ENCODE data around the gene ELMO1. TPM values are rescaled to one million over a fixed set of nuclear protein-coding genes. Genes with fewer than 3 reads are reported as not detected.

The ELMO1 gene
- polyA plus RNA-seq, 2 of the 4 experiments (the other 2 are of a cell fraction) = 2.3 to 6.1 TPM

GRCh38 chr7:37149773-37150124 lies 298.9 kb downstream of the ELMO1 start (continued):
- TF ChIP-seq USF2 (IDR thresholded peaks at IDR 0.05) = no peak
- TF ChIP-seq ZFP36 (IDR thresholded peaks at IDR 0.05; ENCODE audit: borderline replicate concordance, partially characterized antibody) = no peak
- no peak for TF ChIP-seq EP300 (IDR thresholded peaks at IDR 0.05)
- TF ChIP-seq MAX (IDR thresholded peaks at IDR 0.05) = no peak
- TF ChIP-seq CBX2 (IDR thresholded peaks at IDR 0.05; ENCODE audit: borderline replicate concordance, low read depth) = no peak

GRCh38 chr7:37149051-37149772 lies 299.5 kb downstream of the ELMO1 start:
- ChIA-PET CTCF (no interaction called here), POLR2A (no interaction called here)
- DNase-seq (ENCODE audit: low read depth in 1 of 2, low spot score in 1 of 2) (no peak), FAIRE-seq (no peak), ATAC-seq (no peak)
- Histone ChIP-seq H3K4me1 (no peaks in the 10 kb centered on the region), H3K4me3 (no peak overlapping the region), H3K4me2 (no peak overlapping the region), H3K27ac (no peak overlapping the region), H3K9me3 (no peaks in the 10 kb centered on the region)
- TF ChIP-seq ZNF302 (CRISPR knock-in tag; IDR thresholded peaks at IDR 0.05) (no peak), RFX5 (IDR thresholded peaks at IDR 0.05) (no peak), HDAC2 (IDR thresholded peaks at IDR 0.05) (no peak), NR3C1 (IDR thresholded peaks at IDR 0.05) (no peak), JUN (IDR thresholded peaks at IDR 0.05) (no peak), FOSL2 (IDR thresholded peaks at IDR 0.05) (no peak), FOSL2 (CRISPR knock-in tag; IDR thresholded peaks at IDR 0.05) (no peak), POLR2A (IDR thresholded peaks at IDR 0.05; ENCODE audit: low read length) (no peak), CEBPB (IDR thresholded peaks at IDR 0.05) (no peak), MAFK (IDR thresholded peaks at IDR 0.05; ENCODE audit: partially characterized antibody) (no peak), RNF2 (IDR thresholded peaks at IDR 0.05; ENCODE audit: borderline replicate concordance, low read depth) (no peak), E2F6 (IDR thresholded peaks at IDR 0.05; ENCODE audit: borderline replicate concordance, low read depth) (no peak), SMC3 (IDR thresholded peaks at IDR 0.05) (no peak), USF2 (IDR thresholded peaks at IDR 0.05) (no peak)
- WGBS (ENCODE audit: missing lambda C conversion rate) = 46% methylated on average over 3 of the region's 3 CpGs

- ATAC-seq (no peak), FAIRE-seq (no peak), DNase-seq (ENCODE audit: low read depth in 1 of 2, low spot score in 1 of 2) (no peak)
- CTCF ChIA-PET = no interaction called here
- POLR2A ChIA-PET = no interaction called here
- Histone ChIP-seq H3K9me3 (0 out of 3 replicates have a peak, but pooled peaks cover under 1% of the 10 kb centered on the region), H3K4me3 (no peak overlapping the region), H3K27ac (no peak overlapping the region), H3K4me1 (no peaks in the 10 kb centered on the region), H3K4me2 (no peak overlapping the region)
- no peak for TF ChIP-seq NFE2L2 (conservative IDR thresholded peaks at IDR 0.05; ENCODE audit: low read length)
- no peak for TF ChIP-seq MAFK (IDR thresholded peaks at IDR 0.05; ENCODE audit: partially characterized antibody)
- TF ChIP-seq HOXB5 (CRISPR knock-in tag; IDR thresholded peaks at IDR 0.05) = no peak
- 81% methylated on average over 2 of the region's 2 CpGs for WGBS (ENCODE audit: missing lambda C conversion rate)
These were observed 303.0 kb downstream of the ELMO1 start for GRCh38 chr7:37145682-37146081.

- 68% methylated on average over 1 of the region's 1 CpG for WGBS (ENCODE audit: missing lambda C conversion rate)
- DNase-seq (ENCODE audit: low read depth in 1 of 2, low spot score in 1 of 2) (no peak), ATAC-seq (no peak), FAIRE-seq (no peak)
- no peak overlapping the region for H3K4me3 ChIP-seq
- 0 out of 3 replicates have a peak, but pooled peaks cover 2% of the 10 kb centered on the region for H3K9me3 ChIP-seq
- no peak overlapping the region for H3K4me2 ChIP-seq
- TF ChIP-seq CBX8 (IDR thresholded peaks at IDR 0.05) = no peak
- no peak for TF ChIP-seq HES2 (IDR thresholded peaks at IDR 0.05)
- no peak for TF ChIP-seq HDAC2 (IDR thresholded peaks at IDR 0.05)
- no peak for TF ChIP-seq BCL3 (IDR thresholded peaks at IDR 0.05)
- TF ChIP-seq MAFK (IDR thresholded peaks at IDR 0.05; ENCODE audit: partially characterized antibody) = no peak
- no peak for TF ChIP-seq ZC3H11A (IDR thresholded peaks at IDR 0.05)
- no peak for TF ChIP-seq CEBPB (IDR thresholded peaks at IDR 0.05)
- no peak for TF ChIP-seq NR3C1 (IDR thresholded peaks at IDR 0.05)
- TF ChIP-seq CHD4 (IDR thresholded peaks at IDR 0.05; ENCODE audit: borderline replicate concordance) = no peak
- TF ChIP-seq HOXB5 (CRISPR knock-in tag; IDR thresholded peaks at IDR 0.05) = no peak
- TF ChIP-seq CHD2 (IDR thresholded peaks at IDR 0.05; ENCODE audit: low read length, partially characterized antibody) = no peak
- TF ChIP-seq ZNF302 (CRISPR knock-in tag; IDR thresholded peaks at IDR 0.05) = no peak
- TF ChIP-seq SREBF2 (IDR thresholded peaks at IDR 0.05) = no peak
- TF ChIP-seq POLR2AphosphoS2 (conservative IDR thresholded peaks at IDR 0.05; ENCODE audit: low read length) = no peak
- no peak for TF ChIP-seq KDM1A (IDR thresholded peaks at IDR 0.05; ENCODE audit: low read depth)
- no peak for TF ChIP-seq EHMT2 (IDR thresholded peaks at IDR 0.05; ENCODE audit: low read depth)
- TF ChIP-seq SMC3 (IDR thresholded peaks at IDR 0.05) = no peak
- TF ChIP-seq HOXA7 (CRISPR knock-in tag; IDR thresholded peaks at IDR 0.05) = no peak
- no peak overlapping the region for H3K27ac ChIP-seq
- ChIA-PET CTCF (interaction anchor here (0.9 kb wide), 1 partner anchor 37 kb away, joined by 3 read pairs; no protein-coding TSS in a partner anchor), POLR2A (no interaction called here)
- H3K4me1 ChIP-seq = no peaks in the 10 kb centered on the region
These were observed 304.2 kb downstream of the ELMO1 start for GRCh38 chr7:37144423-37144822.

Measured in A549 (cell line).